PFSK-1 (cell line): Measurements from ENCODE around the gene LNX1. TPM values are rescaled to one million over a fixed set of nuclear protein-coding genes. Genes with fewer than 3 reads are reported as not detected.

Experiments
- FOXP2 ChIP-seq: optimal IDR thresholded peaks from 2 replicates; pipeline ENCODE3; 2011; ENCODE audit warnings: borderline replicate concordance, control low read depth, inconsistent platforms; ENCODE audit not compliant: insufficient read depth; ENCODE audit errors: extremely low read length, extremely low read depth
- POLR2AphosphoS5 ChIP-seq: IDR thresholded peaks from 2 replicates; pipeline ENCODE4 v1.6.1; 2012; ENCODE audit warnings: low read depth, mild to moderate bottlenecking, control low read depth, low read length, moderate library complexity
- REST ChIP-seq, 2 experiments: IDR thresholded peaks; 2 replicates each; pipeline versions ENCODE4 v1.6.1 to v1.8.0; 2011 to 2012; ENCODE audit warnings: low read depth in 2 of 2, low read length in 2 of 2, control low read depth in 1 of 2, inconsistent platforms in 1 of 2, mild to moderate bottlenecking in 1 of 2, moderate library complexity in 1 of 2; ENCODE audit not compliant: insufficient read depth in 1 of 2
- SIN3A ChIP-seq: IDR thresholded peaks from 2 replicates; pipeline ENCODE4 v1.6.1; 2012; ENCODE audit warnings: mild to moderate bottlenecking, low read length, moderate library complexity, borderline replicate concordance; ENCODE audit not compliant: insufficient read depth
- TAF1 ChIP-seq: IDR thresholded peaks from 2 replicates; pipeline ENCODE4 v1.6.1; 2012; ENCODE audit warnings: low read length, control low read depth, borderline replicate concordance; ENCODE audit not compliant: insufficient read depth
- polyA plus RNA-seq: library from polyadenylated mRNA; unstranded; fragments of >200 nt; gene quantifications from one replicate; pipeline ENCODE4 v1.2.1, GENCODE V29; 2012; ENCODE audit warnings: low read depth, missing spikeins; ENCODE audit not compliant: insufficient read length

Gene LNX1
- 1.0 TPM for polyA plus RNA-seq

GRCh38 chr4:53591372-53591892 lies at the start of gene LNX1:
LNX1 (minus strand) TSS chr4:53591486; CDS start chr4:53574002, 17,484 bp downstream.
- no peak for TF ChIP-seq POLR2AphosphoS5
- no peak for TF ChIP-seq FOXP2
- no peak for TF ChIP-seq SIN3A
- TF ChIP-seq TAF1 = no peak
- TF ChIP-seq REST (IDR thresholded peaks at IDR 0.05; ENCODE audit: insufficient read depth in 1 of 2, low read depth in 2 of 2, low read length in 2 of 2) = no peak

GRCh38 chr4:53640576-53641453 lies 49.5 kb upstream of the LNX1 start:
- TF ChIP-seq SIN3A (no peak), POLR2AphosphoS5 (no peak), TAF1 (no peak), REST (IDR thresholded peaks at IDR 0.05; ENCODE audit: insufficient read depth in 1 of 2, low read depth in 2 of 2, low read length in 2 of 2) (no peak), FOXP2 (no peak)

GRCh38 chr4:53638919-53639318 lies 47.6 kb upstream of the LNX1 start:
- TF ChIP-seq SIN3A (no peak), FOXP2 (no peak), TAF1 (no peak), POLR2AphosphoS5 (no peak), REST (IDR thresholded peaks at IDR 0.05; ENCODE audit: insufficient read depth in 1 of 2, low read depth in 2 of 2, low read length in 2 of 2) (no peak)

GRCh38 chr4:53637348-53637747 lies 46.1 kb upstream of the LNX1 start:
- TF ChIP-seq FOXP2 (no peak), TAF1 (no peak), REST (IDR thresholded peaks at IDR 0.05; ENCODE audit: insufficient read depth in 1 of 2, low read depth in 2 of 2, low read length in 2 of 2) (no peak), POLR2AphosphoS5 (no peak), SIN3A (no peak)
